Adipocyte (in vitro differentiated cells): ENCODE data around the gene LIPH.
"Not testable (repeated sequence)": the region's sequence is repeated elsewhere in the genome, so short reads cannot be mapped to it uniquely, and the experiment has no call there.

Source experiments
- DNase-seq: peaks from one replicate; pipeline ENCODE4 v3.0.0-alpha.2; 2015; ENCODE audit warnings: low read depth
- H3K27me3 ChIP-seq: replicated peaks from 2 replicates; pipeline ENCODE4 v1.7.0; 2013; ENCODE audit warnings: mild to moderate bottlenecking, low read length, moderate library complexity; ENCODE audit not compliant: control insufficient read depth, insufficient read depth
- H3K36me3 ChIP-seq: 2 replicates; pipeline ENCODE4 v1.7.0; 2013; ENCODE audit warnings: low read length, mild to moderate bottlenecking, moderate library complexity; ENCODE audit not compliant: control insufficient read depth, insufficient read depth, severe bottlenecking
- H3K4me1 ChIP-seq: 2 replicates; pipeline ENCODE4 v1.7.0; 2013; ENCODE audit warnings: mild to moderate bottlenecking, low read length, moderate library complexity; ENCODE audit not compliant: control insufficient read depth, insufficient read depth
- H3K4me3 ChIP-seq: 2 replicates; pipeline ENCODE4 v1.7.0; 2013; ENCODE audit warnings: mild to moderate bottlenecking, low read length, moderate library complexity
- H3K9ac ChIP-seq: 2 replicates; pipeline ENCODE4 v1.7.0; 2013; ENCODE audit warnings: mild to moderate bottlenecking, low read length, moderate library complexity
- H3K9me3 ChIP-seq: 2 replicates; pipeline ENCODE4 v1.7.0; 2013; ENCODE audit warnings: mild to moderate bottlenecking, low read length, moderate library complexity; ENCODE audit not compliant: control insufficient read depth

Gene LIPH

GRCh38 chr3:185484296-185484695 lies 68.1 kb downstream of the LIPH start:
- DNase-seq: no peak
- Histone ChIP-seq H3K9ac (no peak overlapping the region), H3K4me1 (no peaks in the 10 kb centered on the region), H3K4me3 (no peak overlapping the region), H3K27me3 (no peaks in the 10 kb centered on the region), H3K9me3 (no peaks in the 10 kb centered on the region), H3K36me3 (peaks cover 53% of the 10 kb centered on the region)

- H3K27me3 ChIP-seq: no peaks in the 10 kb centered on the region
- H3K4me3 ChIP-seq: no peak overlapping the region
- peaks cover 57% of the 10 kb centered on the region for H3K36me3 ChIP-seq
- H3K4me1 ChIP-seq: no peaks in the 10 kb centered on the region
- no peak overlapping the region for H3K9ac ChIP-seq
- H3K9me3 ChIP-seq: peaks cover 4% of the 10 kb centered on the region
- DNase-seq: no peak
Observed at GRCh38 chr3:185479373-185479945, 72.9 kb downstream of the LIPH start.

- Histone ChIP-seq H3K4me1 (no peaks in the 10 kb centered on the region), H3K36me3 (peaks cover 64% of the 10 kb centered on the region), H3K4me3 (no peak overlapping the region), H3K27me3 (no peaks in the 10 kb centered on the region), H3K9me3 (peaks cover 4% of the 10 kb centered on the region), H3K9ac (no peak overlapping the region)
- DNase-seq: no peak
Observed at GRCh38 chr3:185477316-185477715, 75.1 kb downstream of the LIPH start.

- H3K9me3 ChIP-seq, H3K4me3 ChIP-seq, H3K27me3 ChIP-seq, H3K9ac ChIP-seq, H3K4me1 ChIP-seq, DNase-seq: not testable (repeated sequence)
- peaks cover 43% of the 10 kb centered on the region for H3K36me3 ChIP-seq
Observed at GRCh38 chr3:185474922-185475321, 77.5 kb downstream of the LIPH start.

- no peaks in the 10 kb centered on the region for H3K4me1 ChIP-seq
- DNase-seq: peak; percentile 12
- H3K27me3 ChIP-seq: no peaks in the 10 kb centered on the region
- peaks cover 35% of the 10 kb centered on the region for H3K36me3 ChIP-seq
- no peak overlapping the region for H3K4me3 ChIP-seq
- H3K9me3 ChIP-seq: peaks cover 4% of the 10 kb centered on the region
- H3K9ac ChIP-seq: no peak overlapping the region
Observed at GRCh38 chr3:185473290-185473815, 79.0 kb downstream of the LIPH start.

GRCh38 chr3:185470323-185470722 lies 82.1 kb downstream of the LIPH start:
- peaks cover 46% of the 10 kb centered on the region for H3K36me3 ChIP-seq
- no peaks in the 10 kb centered on the region for H3K9me3 ChIP-seq
- no peaks in the 10 kb centered on the region for H3K4me1 ChIP-seq
- DNase-seq: no peak
- H3K27me3 ChIP-seq: no peaks in the 10 kb centered on the region
- no peak overlapping the region for H3K9ac ChIP-seq
- no peak overlapping the region for H3K4me3 ChIP-seq

GRCh38 chr3:185469542-185469941 lies 82.8 kb downstream of the LIPH start:
- Histone ChIP-seq H3K4me1 (no peaks in the 10 kb centered on the region), H3K4me3 (no peak overlapping the region), H3K9ac (no peak overlapping the region), H3K27me3 (no peaks in the 10 kb centered on the region), H3K36me3 (peaks cover 50% of the 10 kb centered on the region), H3K9me3 (no peaks in the 10 kb centered on the region)
- no peak for DNase-seq

GRCh38 chr3:185466123-185466522 lies 86.3 kb downstream of the LIPH start:
- not testable (repeated sequence) for H3K9ac ChIP-seq, H3K4me3 ChIP-seq
- peaks cover 42% of the 10 kb centered on the region for H3K36me3 ChIP-seq

GRCh38 chr3:185465471-185465870 lies 86.9 kb downstream of the LIPH start:
- H3K4me3 ChIP-seq: no peak overlapping the region
- peaks cover 42% of the 10 kb centered on the region for H3K36me3 ChIP-seq
- DNase-seq: no peak
- H3K27me3 ChIP-seq: no peaks in the 10 kb centered on the region
- H3K9me3 ChIP-seq: no peaks in the 10 kb centered on the region
- H3K9ac ChIP-seq: no peak overlapping the region
- no peaks in the 10 kb centered on the region for H3K4me1 ChIP-seq

More at GRCh38 chr3:185466123-185466522, 86.3 kb downstream of the LIPH start:
- not testable (repeated sequence) for H3K27me3 ChIP-seq, H3K9me3 ChIP-seq, DNase-seq, H3K4me1 ChIP-seq

GRCh38 chr3:185460719-185461350 lies 91.6 kb downstream of the LIPH start:
- no peaks in the 10 kb centered on the region for H3K4me1 ChIP-seq

GRCh38 chr3:185460309-185460708 lies 92.1 kb downstream of the LIPH start:
- DNase-seq: no peak
- H3K4me3 ChIP-seq: no peak overlapping the region
- H3K36me3 ChIP-seq: peaks cover 14% of the 10 kb centered on the region
- no peak overlapping the region for H3K9ac ChIP-seq
- H3K4me1 ChIP-seq: no peaks in the 10 kb centered on the region
- no peaks in the 10 kb centered on the region for H3K27me3 ChIP-seq
- H3K9me3 ChIP-seq: no peaks in the 10 kb centered on the region

More at GRCh38 chr3:185460719-185461350, 91.6 kb downstream of the LIPH start:
- no peak overlapping the region for H3K9ac ChIP-seq
- no peak overlapping the region for H3K4me3 ChIP-seq
- no peaks in the 10 kb centered on the region for H3K9me3 ChIP-seq
- no peaks in the 10 kb centered on the region for H3K27me3 ChIP-seq
- DNase-seq: peak; percentile 19
- peaks cover 19% of the 10 kb centered on the region for H3K36me3 ChIP-seq
